ENCODE measurements around the gene EPOP.

GRCh38 chr17:38663125-38663751, 11.5 kb downstream of the EPOP start:
- TF ChIP-seq CTCF (conservative IDR thresholded peaks at IDR 0.05; ENCODE audit: low read length): peak; percentile 92
- TF ChIP-seq EZH2phosphoT487 (IDR thresholded peaks at IDR 0.05; ENCODE audit: borderline replicate concordance, low read depth, low read length): no peak

Measured in OCI-LY7 (cell line).